Caco-2 (cell line): ENCODE measurements around the gene SPTB. TPM values are rescaled to one million over a fixed set of nuclear protein-coding genes. Genes with fewer than 3 reads are reported as not detected.
A peak's percentile ranks its signal among the peaks of the same experiment; 100 is the strongest.

Experiments used
- BruUV-seq: library from RNA; stranded (reverse); fragments of 400-500 nt; replicated peaks from 2 replicates; lab custom pipeline; 2021; lab: Mats Ljungman, UMichigan
- CTCF ChIA-PET: fragments of 300-600 bp; sonication (Branson Sonifier 250); formaldehyde crosslinking; loops from one replicate; lab custom pipeline; 2022; ENCODE audit warnings: antibody characterized with exemption; lab: Charles Lee
- POLR2A ChIA-PET: fragments of 300-600 bp; sonication (Branson Sonifier 250); formaldehyde crosslinking; loops from one replicate; lab custom pipeline; 2022; ENCODE audit warnings: antibody characterized with exemption; lab: Charles Lee
- DNase-seq, 2 experiments: peaks; one replicate each; pipeline versions ENCODE4 v3.0.0 to v3.0.0-alpha.2; 2020 to 2022
- H3K27me3 ChIP-seq: replicated peaks from 2 replicates; pipeline ENCODE4 v1.6.0; 2011; ENCODE audit warnings: low read length; ENCODE audit not compliant: control insufficient read depth, insufficient read depth
- H3K36me3 ChIP-seq: 2 replicates; pipeline ENCODE4 v1.5.1; 2011; ENCODE audit warnings: low read length; ENCODE audit not compliant: control insufficient read depth, insufficient read depth
- H3K4me1 ChIP-seq: fragments of 250-450 bp; sonication (Bioruptor Pico); 2 replicates; pipeline ENCODE4 v1.5.1; 2020; ENCODE audit warnings: mild to moderate bottlenecking
- H3K4me3 ChIP-seq: 2 replicates; pipeline ENCODE4 v1.5.1; 2011; ENCODE audit warnings: low read depth, mild to moderate bottlenecking, control low read depth, low read length
- H3K9me3 ChIP-seq: fragments of 250-450 bp; sonication (Bioruptor Pico); 2 replicates; pipeline ENCODE4 v1.5.1; 2020; ENCODE audit warnings: mild to moderate bottlenecking, moderate library complexity
- H3K27ac Mint-ChIP-seq: one replicate; pipeline ENCODE4 v1.8.0; 2022; ENCODE audit warnings: mixed read lengths; ENCODE audit not compliant: unreplicated experiment
- H3K27me3 Mint-ChIP-seq: one replicate; pipeline ENCODE4 v1.8.0; 2022; ENCODE audit warnings: mixed read lengths; ENCODE audit not compliant: insufficient read depth, unreplicated experiment
- H3K36me3 Mint-ChIP-seq: one replicate; pipeline ENCODE4 v1.8.0; 2022; ENCODE audit warnings: mild to moderate bottlenecking, mixed read lengths; ENCODE audit not compliant: insufficient read depth, unreplicated experiment
- H3K4me1 Mint-ChIP-seq: one replicate; pipeline ENCODE4 v1.8.0; 2022; ENCODE audit warnings: low read depth, mixed read lengths; ENCODE audit not compliant: unreplicated experiment
- H3K4me3 Mint-ChIP-seq: one replicate; pipeline ENCODE4 v1.8.0; 2022; ENCODE audit warnings: mild to moderate bottlenecking, moderate library complexity, mixed read lengths; ENCODE audit not compliant: unreplicated experiment
- H3K9me3 Mint-ChIP-seq: one replicate; pipeline ENCODE4 v1.8.0; 2022; ENCODE audit warnings: mixed read lengths; ENCODE audit not compliant: unreplicated experiment
- CTCF ChIP-seq, 2 experiments: fragments of 200-600 bp in 1 of 2; IDR thresholded peaks; 1 replicate in 1 of 2; 2 replicates in 1 of 2; pipeline versions ENCODE4 v1.5.1 to v1.8.0; 2011 to 2022; ENCODE audit warnings: antibody characterized with exemption in 1 of 2, control low read depth in 1 of 2, inconsistent platforms in 1 of 2, low read depth in 1 of 2, low read length in 1 of 2, mild to moderate bottlenecking in 1 of 2, moderate library complexity in 1 of 2; ENCODE audit not compliant: insufficient read depth in 1 of 2, severe bottlenecking in 1 of 2, unreplicated experiment in 1 of 2
- intact Hi-C: fragments of 100-400 bp; cut with micrococcal nuclease; formaldehyde crosslinking; loops from one replicate; pipeline ENCODE4 v1.10.0; 2022; ENCODE audit not compliant: unreplicated experiment
- total RNA-seq: library from RNA; stranded (reverse); gene quantifications from 2 replicates; pipeline ENCODE4 v1.2.3, GENCODE V29; 2022

SPTB gene
- total RNA-seq, 1 experiment from 2014 or later, result 1.7 TPM

GRCh38 chr14:64919215-64919614 lies 39.5 kb upstream of the SPTB start:
- Mint-ChIP-seq H3K27me3 (no peaks in the 10 kb centered on the region), H3K27ac (no peak overlapping the region), H3K4me3 (no peak overlapping the region), H3K4me1 (peaks cover 24% of the 10 kb centered on the region), H3K9me3 (no peaks in the 10 kb centered on the region), H3K36me3 (peaks cover 20% of the 10 kb centered on the region)
- peaks cover 7% of the 10 kb centered on the region for H3K4me1 ChIP-seq
- no TSS peak for BruUV-seq
- TF ChIP-seq CTCF (IDR thresholded peaks at IDR 0.05; ENCODE audit: insufficient read depth in 1 of 2, low read depth in 1 of 2, low read length in 1 of 2, severe bottlenecking in 1 of 2, unreplicated experiment in 1 of 2), result no peak
- no peak overlapping the region for H3K4me3 ChIP-seq
- intact Hi-C loops, result no loop called here
- ChIA-PET POLR2A (no interaction called here), CTCF (no interaction called here)
- no peaks in the 10 kb centered on the region for H3K9me3 ChIP-seq
- no peaks in the 10 kb centered on the region for H3K36me3 ChIP-seq
- no peaks in the 10 kb centered on the region for H3K27me3 ChIP-seq
- no peak for DNase-seq

GRCh38 chr14:64918216-64918615 lies 38.5 kb upstream of the SPTB start:
- ChIA-PET CTCF (no interaction called here), POLR2A (no interaction called here)
- peaks cover 17% of the 10 kb centered on the region for H3K36me3 Mint-ChIP-seq
- no TSS peak for BruUV-seq
- Histone ChIP-seq H3K36me3 (no peaks in the 10 kb centered on the region), H3K9me3 (no peaks in the 10 kb centered on the region), H3K27me3 (no peaks in the 10 kb centered on the region), H3K4me3 (no peak overlapping the region), H3K4me1 (peaks cover 7% of the 10 kb centered on the region)
- H3K27ac Mint-ChIP-seq, result no peak overlapping the region
- intact Hi-C loops, result no loop called here
- no peaks in the 10 kb centered on the region for H3K27me3 Mint-ChIP-seq
- no peak for TF ChIP-seq CTCF (IDR thresholded peaks at IDR 0.05; ENCODE audit: insufficient read depth in 1 of 2, low read depth in 1 of 2, low read length in 1 of 2, severe bottlenecking in 1 of 2, unreplicated experiment in 1 of 2)
- DNase-seq, result no peak
- peaks cover 24% of the 10 kb centered on the region for H3K4me1 Mint-ChIP-seq
- H3K4me3 Mint-ChIP-seq, result no peak overlapping the region
- H3K9me3 Mint-ChIP-seq, result no peaks in the 10 kb centered on the region

- no TSS peak for BruUV-seq
- intact Hi-C loops, result loop anchor here (2.0 kb wide), 1 partner anchor 71 kb away; the partner anchor contains the start of gene FNTB
- Histone ChIP-seq H3K4me3 (no peak overlapping the region), H3K4me1 (peaks cover 7% of the 10 kb centered on the region), H3K27me3 (no peaks in the 10 kb centered on the region), H3K9me3 (no peaks in the 10 kb centered on the region), H3K36me3 (no peaks in the 10 kb centered on the region)
- Mint-ChIP-seq H3K4me3 (peak overlapping the region; percentile 81), H3K27ac (peak overlapping the region; percentile 91), H3K36me3 (peaks cover 17% of the 10 kb centered on the region), H3K9me3 (no peaks in the 10 kb centered on the region), H3K4me1 (peaks cover 24% of the 10 kb centered on the region), H3K27me3 (no peaks in the 10 kb centered on the region)
- TF ChIP-seq CTCF (IDR thresholded peaks at IDR 0.05; ENCODE audit: insufficient read depth in 1 of 2, low read depth in 1 of 2, low read length in 1 of 2, severe bottlenecking in 1 of 2, unreplicated experiment in 1 of 2), result no peak
- DNase-seq, result no peak
- POLR2A ChIA-PET, result no interaction called here
- CTCF ChIA-PET, result no interaction called here
These were observed 36.1 kb upstream of the SPTB start for GRCh38 chr14:64915797-64916196.
